G401 (cell line): Measurements from ENCODE around the gene KLHL40. TPM values are rescaled to one million over a fixed set of nuclear protein-coding genes. Genes with fewer than 3 reads are reported as not detected.
"Not testable (repeated sequence)": the region's sequence is repeated elsewhere in the genome, so short reads cannot be mapped to it uniquely, and the experiment has no call there.

Experiments
- DNase-seq: peaks from one replicate; pipeline ENCODE4 v3.0.0-alpha.2; 2015; ENCODE audit warnings: low spot score
- in situ Hi-C: cut with HindIII; loops from 2 replicates; pipeline ENCODE4 v1.10.0; 2016; ENCODE audit warnings: low sequenced_read_pairs, mixed read lengths
- total RNA-seq: library from RNA; depleted of rRNA; stranded (reverse); fragments of >200 nt; shearing (Covaris generic); gene quantifications from 2 replicates; pipeline ENCODE4 v1.2.3, GENCODE V29; 2014

KLHL40 gene
- total RNA-seq, 1 experiment from 2014 or later, result not detected

DNA sequence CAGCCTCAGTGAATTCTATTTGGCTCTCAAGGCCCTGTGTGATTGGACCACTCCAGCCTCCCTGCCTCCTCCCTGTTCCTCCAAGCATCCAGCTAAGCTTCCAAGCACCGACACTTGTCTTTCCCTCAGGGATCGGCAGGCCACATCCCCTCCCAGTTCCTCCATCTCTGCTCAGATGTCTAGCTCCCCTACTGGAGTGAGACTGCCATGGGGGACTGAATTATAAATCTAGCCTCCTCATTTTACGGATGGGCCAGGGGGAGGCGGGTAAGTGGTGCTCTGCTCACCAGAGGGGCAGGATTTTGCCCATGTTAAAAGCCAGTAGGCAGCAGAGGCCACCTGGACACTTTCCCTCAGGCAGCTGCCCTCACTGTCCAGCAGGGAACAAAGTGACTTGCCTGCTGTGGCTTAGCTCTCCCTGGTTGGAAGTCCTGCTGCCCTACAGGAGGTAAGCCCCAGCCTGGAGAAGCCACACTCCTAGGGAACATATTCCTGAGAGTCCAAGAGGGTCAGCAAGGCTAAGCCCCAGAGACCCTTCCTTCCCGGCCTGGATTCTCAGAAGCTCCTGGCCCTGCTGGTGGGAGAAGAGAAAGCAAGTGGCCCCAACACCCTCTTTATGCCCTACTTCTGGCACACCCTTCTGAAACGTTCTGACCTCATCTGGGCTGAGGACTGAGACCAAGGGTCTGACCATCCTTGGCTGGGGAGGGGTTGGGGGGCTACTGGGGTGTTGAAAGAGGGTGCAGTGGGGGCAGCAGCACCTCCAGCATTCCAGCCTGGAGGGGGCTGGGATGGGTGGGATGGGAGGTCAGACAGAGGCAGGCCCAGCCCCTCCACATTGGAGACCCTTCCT, 26.4 kb downstream of the KLHL40 start:
- no peak for DNase-seq
- in situ Hi-C loops, result no loop called here

DNA sequence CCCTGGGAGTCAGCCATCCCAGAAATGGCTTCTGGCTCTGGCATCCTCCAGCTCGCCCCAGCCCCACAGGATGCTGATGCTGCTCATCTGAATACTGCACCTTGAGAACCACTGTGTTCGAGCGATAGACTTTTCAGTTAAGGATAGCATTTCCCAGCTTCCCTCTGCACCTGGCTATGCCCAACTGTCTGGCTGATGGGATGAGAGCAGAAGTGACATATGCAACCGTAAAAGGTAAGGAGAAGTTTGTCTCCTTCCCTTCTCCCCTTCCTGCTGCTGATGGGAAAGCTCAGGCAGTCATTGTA, 27.0 kb downstream of the KLHL40 start:
- in situ Hi-C loops, result no loop called here
- no peak for DNase-seq

DNA sequence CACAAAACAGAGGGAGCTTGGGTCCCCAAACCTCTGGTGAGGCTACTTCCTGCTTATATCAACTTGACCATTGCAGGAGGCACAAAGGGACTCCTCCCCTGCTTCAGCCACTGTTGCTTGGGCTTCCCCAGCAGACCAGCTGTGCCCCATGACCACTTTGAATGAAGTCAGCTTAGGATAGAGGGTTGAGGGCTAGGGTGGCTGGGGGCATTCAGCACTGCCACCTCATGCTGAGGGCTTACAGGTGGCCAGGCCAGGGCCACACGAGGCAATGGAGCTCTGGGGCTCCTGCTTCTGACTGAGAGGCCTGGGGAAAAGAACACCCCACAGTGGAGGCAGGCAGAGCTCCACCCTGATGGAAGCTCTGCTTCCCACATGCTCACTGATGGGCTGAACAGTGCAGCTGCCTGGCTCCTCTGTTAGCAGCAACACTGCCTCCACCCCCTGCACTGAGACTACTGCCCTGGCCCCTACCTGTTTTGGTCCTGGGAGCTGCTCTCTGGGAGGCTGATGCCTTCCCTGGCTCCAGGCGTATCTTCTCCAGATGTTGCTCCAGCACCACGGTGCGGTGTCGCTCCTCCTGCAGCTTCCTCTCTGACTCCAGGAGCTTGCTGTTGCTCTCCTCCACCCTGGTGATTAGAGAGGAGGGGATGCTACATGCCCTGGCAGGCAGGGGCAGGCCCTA, 27.5 kb downstream of the KLHL40 start:
- in situ Hi-C loops, result no loop called here
- DNase-seq, result no peak

- in situ Hi-C loops, result no loop called here
- no peak for DNase-seq
These were observed 28.4 kb downstream of the KLHL40 start for GRCh38 chr3:42713747-42714146.

DNA sequence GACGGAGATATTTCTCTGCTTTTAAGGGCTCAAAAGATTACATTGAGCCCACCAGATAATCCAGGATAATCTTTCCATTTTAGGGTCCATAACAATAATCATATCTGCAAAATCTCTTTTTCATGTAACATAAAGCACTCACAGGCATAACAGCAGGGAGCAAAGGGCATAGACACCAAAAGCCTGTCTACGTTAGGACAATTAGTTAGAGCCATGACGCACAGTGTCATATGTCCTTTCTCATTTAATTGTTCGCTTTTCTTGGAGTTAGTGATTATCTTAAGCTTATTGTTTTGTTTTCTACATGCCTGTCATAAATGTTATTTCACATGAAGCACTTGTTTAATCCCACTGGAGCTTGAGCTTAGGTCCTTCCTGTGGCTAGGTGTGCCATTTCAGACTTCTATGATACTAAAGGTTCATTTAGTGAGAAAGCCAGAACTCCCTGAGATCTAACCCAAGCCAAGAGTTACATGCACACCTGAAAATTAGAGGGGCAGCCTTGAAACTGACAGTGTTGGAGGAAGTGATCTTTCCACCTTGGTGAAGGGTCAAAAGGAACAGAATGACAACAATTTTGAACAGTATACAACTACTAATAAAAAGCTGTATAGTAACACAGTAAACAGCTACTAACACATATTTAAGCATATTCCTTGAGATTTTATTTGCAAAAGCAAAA, 29.0 kb downstream of the KLHL40 start:
- no peak for DNase-seq
- in situ Hi-C loops, result no loop called here

- DNase-seq, result no peak
- in situ Hi-C loops, result no loop called here
These were observed 32.0 kb downstream of the KLHL40 start for GRCh38 chr3:42717306-42717705.

- in situ Hi-C loops, result no loop called here
These were observed 33.0 kb downstream of the KLHL40 start for GRCh38 chr3:42718338-42718737.

DNA sequence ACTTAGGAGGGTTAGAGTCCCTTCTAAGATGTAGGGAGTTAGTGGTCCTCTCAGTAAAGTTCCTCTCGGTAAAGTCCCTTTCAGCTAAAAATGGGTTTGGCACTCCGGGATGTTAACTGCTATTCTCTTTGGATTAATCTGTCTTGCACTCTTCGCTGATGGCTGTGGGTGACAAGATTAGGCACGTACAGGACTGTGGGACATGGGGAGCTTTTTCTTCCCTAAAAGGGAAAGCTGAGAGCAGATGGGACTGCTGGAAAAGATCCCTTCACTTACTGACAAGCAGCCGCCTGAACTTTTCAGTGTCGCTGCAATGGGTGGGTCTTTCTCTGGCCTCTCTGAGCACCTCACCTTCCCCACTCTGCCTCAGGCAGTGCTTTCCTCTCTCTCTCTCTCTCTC, 33.7 kb downstream of the KLHL40 start:
- no peak for DNase-seq
- in situ Hi-C loops, result no loop called here

More at GRCh38 chr3:42718338-42718737, 33.0 kb downstream of the KLHL40 start:
- no peak for DNase-seq

DNA sequence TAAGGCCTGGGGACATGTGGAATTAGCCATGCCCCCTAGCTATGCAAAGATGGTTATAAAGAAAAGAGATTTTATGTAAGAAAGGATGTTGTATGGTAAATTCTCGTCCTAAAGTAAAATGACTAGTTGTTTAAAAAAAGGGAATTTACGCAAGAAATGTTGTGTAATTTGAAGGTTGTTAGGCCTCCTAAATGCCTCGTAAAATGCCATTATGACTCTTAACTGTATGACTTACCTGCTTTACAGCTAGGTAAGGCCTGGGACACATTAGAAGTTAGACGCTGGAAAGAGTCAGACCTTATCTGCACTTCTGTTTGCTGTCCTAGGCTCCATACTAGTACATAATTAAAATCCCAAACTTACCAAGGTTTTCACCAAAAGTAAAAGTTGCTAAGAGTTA, 34.8 kb downstream of the KLHL40 start:
- in situ Hi-C loops, result no loop called here
- no peak for DNase-seq

DNA sequence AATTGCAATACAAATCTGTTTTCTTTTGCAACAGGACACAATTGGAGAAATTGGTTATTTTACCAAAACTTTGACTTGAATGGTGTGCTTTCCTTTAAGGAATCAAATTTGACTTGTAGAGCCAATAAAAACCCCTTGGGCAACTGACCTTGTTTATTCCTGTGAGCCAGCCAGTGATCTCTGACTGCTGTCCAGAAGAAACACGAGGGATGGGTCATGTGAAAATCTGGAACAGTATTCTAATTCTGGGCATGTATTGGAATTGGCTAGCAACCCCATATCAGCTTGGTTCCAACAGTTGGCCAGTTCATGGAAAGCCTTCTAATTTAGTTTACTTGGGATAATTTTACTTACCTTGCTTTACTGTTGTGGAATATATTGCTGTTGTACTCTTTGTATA, 36.4 kb downstream of the KLHL40 start:
- in situ Hi-C loops, result no loop called here
- peak; percentile 33 for DNase-seq

- in situ Hi-C loops, DNase-seq: not testable (repeated sequence)
These were observed 37.1 kb downstream of the KLHL40 start for GRCh38 chr3:42722442-42722841.

GRCh38 chr3:42723219-42723618, 37.9 kb downstream of the KLHL40 start:
- in situ Hi-C loops, result no loop called here
- DNase-seq, result no peak

DNA sequence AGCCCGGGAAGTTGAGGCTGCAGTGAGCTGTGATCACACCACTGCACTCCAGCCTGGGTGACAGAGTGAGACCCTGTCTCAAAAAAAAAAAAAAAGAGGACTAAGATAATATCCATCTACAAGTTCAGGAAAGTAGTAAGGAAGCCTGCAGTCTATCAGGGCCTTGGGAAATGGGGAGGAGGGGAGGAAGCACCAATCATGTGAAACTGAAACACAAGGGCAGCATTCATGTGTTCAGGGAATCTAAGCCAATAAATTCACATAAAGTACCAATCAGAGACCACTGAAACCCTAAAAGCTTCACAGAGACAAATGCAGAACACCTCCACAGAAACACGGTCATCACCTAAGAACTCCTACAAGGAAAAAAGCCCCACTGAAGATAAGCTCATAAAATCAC, 40.1 kb downstream of the KLHL40 start:
- DNase-seq, result no peak
- in situ Hi-C loops, result no loop called here

GRCh38 chr3:42728056-42728455, 42.7 kb downstream of the KLHL40 start:
- in situ Hi-C loops, result no loop called here
- no peak for DNase-seq

- DNase-seq, result no peak
- in situ Hi-C loops, result no loop called here
These were observed 43.5 kb downstream of the KLHL40 start for GRCh38 chr3:42728668-42729364.

GRCh38 chr3:42729404-42730145, 44.2 kb downstream of the KLHL40 start:
- in situ Hi-C loops, result no loop called here
- DNase-seq, result peak; percentile 37

DNA sequence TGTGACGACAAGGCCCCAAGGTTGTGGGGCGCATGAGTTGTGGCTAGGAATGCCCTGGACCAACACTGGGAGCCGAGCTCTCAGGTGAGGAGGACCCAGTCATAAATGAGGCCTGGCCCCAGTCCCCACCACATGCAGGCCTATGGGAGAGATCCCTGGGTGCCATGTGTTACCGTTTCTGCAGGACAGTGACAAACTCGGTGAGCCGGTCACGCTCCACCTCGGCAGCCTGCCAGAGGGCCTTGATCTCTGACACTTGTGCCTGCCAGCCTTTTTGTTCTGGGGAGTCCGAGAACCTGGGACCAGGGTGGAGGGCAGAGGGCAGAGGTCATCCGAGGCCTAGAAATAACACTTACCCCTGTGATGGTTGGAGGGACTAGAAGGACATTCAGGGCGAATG, 45.0 kb downstream of the KLHL40 start:
- in situ Hi-C loops, result no loop called here
- DNase-seq, result no peak

- in situ Hi-C loops, result no loop called here
- no peak for DNase-seq
These were observed 45.5 kb downstream of the KLHL40 start for GRCh38 chr3:42730706-42731420.
